Measurements from ENCODE around the gene RPP30. TPM values are rescaled to one million over a fixed set of nuclear protein-coding genes. Genes with fewer than 3 reads are reported as not detected.
A peak's percentile ranks its signal among the peaks of the same experiment; 100 is the strongest.

RPP30 gene
- polyA plus RNA-seq, 1 experiment = 26.2 TPM

GRCh38 chr10:90925079-90926029 is 53.6 kb downstream of the RPP30 start:
- Histone ChIP-seq H3K4me3 (ENCODE audit: low read depth, low read length) (no peak overlapping the region), H3K36me3 (ENCODE audit: control insufficient read depth, insufficient read depth, low read length) (no peaks in the 10 kb centered on the region), H3K27me3 (ENCODE audit: control insufficient read depth, insufficient read depth, low read length) (no peaks in the 10 kb centered on the region)
- no peak for DNase-seq (ENCODE audit: low read depth)
- CTCF ChIA-PET = interaction anchor here (0.8 kb wide), 1 partner anchor 14 kb away, joined by 4 read pairs; no protein-coding TSS in a partner anchor
- no peak for TF ChIP-seq CTCF (IDR thresholded peaks at IDR 0.05; ENCODE audit: insufficient read depth, low read depth, low read length)
- POLR2A ChIA-PET = no interaction called here

GRCh38 chr10:90927293-90927692 is 55.5 kb downstream of the RPP30 start:
- Histone ChIP-seq H3K4me3 (ENCODE audit: low read depth, low read length) (no peak overlapping the region), H3K27me3 (ENCODE audit: control insufficient read depth, insufficient read depth, low read length) (no peaks in the 10 kb centered on the region), H3K36me3 (ENCODE audit: control insufficient read depth, insufficient read depth, low read length) (no peaks in the 10 kb centered on the region)
- DNase-seq (ENCODE audit: low read depth) = no peak
- POLR2A ChIA-PET = no interaction called here
- TF ChIP-seq CTCF (IDR thresholded peaks at IDR 0.05; ENCODE audit: insufficient read depth, low read depth, low read length) = no peak
- CTCF ChIA-PET = interaction anchor here (1.2 to 1.3 kb wide), 2 partner anchors 10 to 33 kb away, joined by 3 read pairs; no protein-coding TSS in a partner anchor

- CTCF ChIA-PET = interaction anchor here (3.3 kb wide), 1 partner anchor 18 kb away, joined by 13 read pairs; no protein-coding TSS in a partner anchor
- TF ChIP-seq CTCF (IDR thresholded peaks at IDR 0.05; ENCODE audit: insufficient read depth, low read depth, low read length) = no peak
- no peak overlapping the region for H3K4me3 ChIP-seq (ENCODE audit: low read depth, low read length)
- POLR2A ChIA-PET = no interaction called here
- no peaks in the 10 kb centered on the region for H3K36me3 ChIP-seq (ENCODE audit: control insufficient read depth, insufficient read depth, low read length)
- no peak for DNase-seq (ENCODE audit: low read depth)
- H3K27me3 ChIP-seq (ENCODE audit: control insufficient read depth, insufficient read depth, low read length) = no peaks in the 10 kb centered on the region
Observed at GRCh38 chr10:90929179-90929578, 57.4 kb downstream of the RPP30 start.

GRCh38 chr10:90930070-90930837 is 58.5 kb downstream of the RPP30 start:
- H3K4me3 ChIP-seq (ENCODE audit: low read depth, low read length) = no peak overlapping the region
- ChIA-PET CTCF (interaction anchor here (0.6 to 3.3 kb wide), 7 partner anchors 9 to 1137 kb away, joined by 3 to 13 read pairs (median 3); partner anchors contain the start of gene ANKRD1), POLR2A (interaction anchor here (0.5 to 0.7 kb wide), 4 partner anchors 9 to 1646 kb away, joined by 3 read pairs; partner anchors contain the start of gene ANKRD1)
- no peaks in the 10 kb centered on the region for H3K27me3 ChIP-seq (ENCODE audit: control insufficient read depth, insufficient read depth, low read length)
- no peaks in the 10 kb centered on the region for H3K36me3 ChIP-seq (ENCODE audit: control insufficient read depth, insufficient read depth, low read length)
- TF ChIP-seq CTCF (IDR thresholded peaks at IDR 0.05; ENCODE audit: insufficient read depth, low read depth, low read length) = no peak
- peak; percentile 81 for DNase-seq (ENCODE audit: low read depth)

All from BJ (cell line).